ENCODE results near the gene ANO4. TPM values are rescaled to one million over a fixed set of nuclear protein-coding genes. Genes with fewer than 3 reads are reported as not detected.

The ANO4 gene
- total and polyA plus RNA-seq, 2 experiments from 2014 or later: 0.33 to 0.92 TPM

DNA sequence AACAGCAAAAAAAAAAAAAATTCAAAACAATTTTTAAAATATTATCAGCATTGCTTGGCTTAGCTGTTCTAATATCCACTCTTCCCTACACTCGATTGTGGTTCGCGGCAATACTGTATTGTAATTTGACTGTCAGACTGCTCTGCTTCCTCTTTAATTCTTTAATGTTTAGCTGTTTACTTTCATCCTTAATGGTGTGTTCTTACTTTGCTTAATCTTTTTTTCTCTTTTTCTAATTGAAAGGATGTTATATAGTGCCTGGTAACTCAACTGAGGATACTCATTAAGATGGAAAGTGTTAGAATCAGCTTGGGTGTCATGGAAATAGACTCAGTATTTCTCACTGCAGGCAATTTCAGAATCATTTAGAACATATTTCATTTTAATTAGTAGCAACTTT is 2.0 kb downstream of the ANO4 start:
- TF ChIP-seq, protein P1, sequence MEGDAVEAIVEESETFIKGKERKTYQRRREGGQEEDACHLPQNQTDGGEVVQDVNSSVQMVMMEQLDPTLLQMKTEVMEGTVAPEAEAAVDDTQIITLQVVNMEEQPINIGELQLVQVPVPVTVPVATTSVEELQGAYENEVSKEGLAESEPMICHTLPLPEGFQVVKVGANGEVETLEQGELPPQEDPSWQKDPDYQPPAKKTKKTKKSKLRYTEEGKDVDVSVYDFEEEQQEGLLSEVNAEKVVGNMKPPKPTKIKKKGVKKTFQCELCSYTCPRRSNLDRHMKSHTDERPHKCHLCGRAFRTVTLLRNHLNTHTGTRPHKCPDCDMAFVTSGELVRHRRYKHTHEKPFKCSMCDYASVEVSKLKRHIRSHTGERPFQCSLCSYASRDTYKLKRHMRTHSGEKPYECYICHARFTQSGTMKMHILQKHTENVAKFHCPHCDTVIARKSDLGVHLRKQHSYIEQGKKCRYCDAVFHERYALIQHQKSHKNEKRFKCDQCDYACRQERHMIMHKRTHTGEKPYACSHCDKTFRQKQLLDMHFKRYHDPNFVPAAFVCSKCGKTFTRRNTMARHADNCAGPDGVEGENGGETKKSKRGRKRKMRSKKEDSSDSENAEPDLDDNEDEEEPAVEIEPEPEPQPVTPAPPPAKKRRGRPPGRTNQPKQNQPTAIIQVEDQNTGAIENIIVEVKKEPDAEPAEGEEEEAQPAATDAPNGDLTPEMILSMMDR (IDR thresholded peaks at IDR 0.05; ENCODE audit: low read depth, low read length): no peak
- peaks cover 3% of the 10 kb centered on the region for H3K4me1 ChIP-seq (ENCODE audit: low read depth)

DNA sequence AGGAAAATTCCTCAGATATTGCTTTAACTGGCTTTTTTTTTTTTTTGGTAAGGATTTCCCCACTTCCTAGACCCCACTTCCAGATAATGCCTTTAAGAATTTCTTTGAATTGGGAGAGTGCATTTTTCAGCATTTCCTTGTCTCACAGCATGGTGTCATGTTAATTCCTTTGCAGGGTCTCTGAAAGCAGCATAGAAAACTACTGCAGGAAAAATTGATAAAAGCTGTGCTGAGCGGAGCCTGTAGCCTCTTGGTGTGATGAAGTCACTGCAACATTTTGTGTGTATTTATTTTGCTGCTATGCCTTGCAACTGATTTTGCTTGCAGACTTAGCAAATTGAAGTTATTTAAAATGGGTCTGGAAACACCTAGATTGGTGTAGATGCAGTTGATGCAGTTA is 2.7 kb downstream of the ANO4 start:
- Histone ChIP-seq H3K36me3 (no peaks in the 10 kb centered on the region), H3K4me3 (no peak overlapping the region), H3K4me1 (ENCODE audit: low read depth) (peaks cover 3% of the 10 kb centered on the region), H3K9me3 (ENCODE audit: low read depth) (no peaks in the 10 kb centered on the region), H3K27ac (no peak overlapping the region), H3K27me3 (no peaks in the 10 kb centered on the region)
- TF ChIP-seq, protein P1 (IDR thresholded peaks at IDR 0.05; ENCODE audit: low read depth, low read length): no peak
- DNase-seq (ENCODE audit: low read depth in 1 of 2, low spot score in 1 of 2): no peak

More for the DNA sequence above, 2.0 kb downstream of the ANO4 start:
- no peak overlapping the region for H3K27ac ChIP-seq
- no peaks in the 10 kb centered on the region for H3K27me3 ChIP-seq
- H3K4me3 ChIP-seq: no peak overlapping the region
- H3K36me3 ChIP-seq: no peaks in the 10 kb centered on the region
- H3K9me3 ChIP-seq (ENCODE audit: low read depth): no peaks in the 10 kb centered on the region
- DNase-seq (ENCODE audit: low read depth in 1 of 2, low spot score in 1 of 2): no peak

DNA sequence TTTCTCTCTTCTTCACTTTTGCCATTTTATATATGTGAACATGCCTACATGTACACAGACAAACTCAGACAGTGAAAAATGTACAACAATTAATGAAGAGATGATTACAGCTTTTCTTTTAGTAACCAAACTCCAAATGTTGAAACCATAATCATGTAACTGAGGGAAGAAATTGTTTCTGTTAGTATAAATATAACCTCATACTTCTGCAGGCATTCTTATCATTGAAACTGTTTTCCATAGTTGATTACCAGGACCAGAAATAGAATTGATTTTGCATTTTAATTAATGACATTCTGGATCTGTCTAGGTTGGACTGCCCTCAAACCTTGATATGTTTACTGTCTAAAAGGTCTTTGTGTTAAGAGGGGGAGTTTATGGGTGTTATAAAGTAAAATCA is 3.2 kb downstream of the ANO4 start:
- no peaks in the 10 kb centered on the region for H3K27me3 ChIP-seq
- TF ChIP-seq, protein P1 (IDR thresholded peaks at IDR 0.05; ENCODE audit: low read depth, low read length): no peak
- no peak for DNase-seq (ENCODE audit: low read depth in 1 of 2, low spot score in 1 of 2)
- no peaks in the 10 kb centered on the region for H3K36me3 ChIP-seq
- peaks cover 3% of the 10 kb centered on the region for H3K4me1 ChIP-seq (ENCODE audit: low read depth)
- H3K4me3 ChIP-seq: no peak overlapping the region
- no peak overlapping the region for H3K27ac ChIP-seq
- no peaks in the 10 kb centered on the region for H3K9me3 ChIP-seq (ENCODE audit: low read depth)

DNA sequence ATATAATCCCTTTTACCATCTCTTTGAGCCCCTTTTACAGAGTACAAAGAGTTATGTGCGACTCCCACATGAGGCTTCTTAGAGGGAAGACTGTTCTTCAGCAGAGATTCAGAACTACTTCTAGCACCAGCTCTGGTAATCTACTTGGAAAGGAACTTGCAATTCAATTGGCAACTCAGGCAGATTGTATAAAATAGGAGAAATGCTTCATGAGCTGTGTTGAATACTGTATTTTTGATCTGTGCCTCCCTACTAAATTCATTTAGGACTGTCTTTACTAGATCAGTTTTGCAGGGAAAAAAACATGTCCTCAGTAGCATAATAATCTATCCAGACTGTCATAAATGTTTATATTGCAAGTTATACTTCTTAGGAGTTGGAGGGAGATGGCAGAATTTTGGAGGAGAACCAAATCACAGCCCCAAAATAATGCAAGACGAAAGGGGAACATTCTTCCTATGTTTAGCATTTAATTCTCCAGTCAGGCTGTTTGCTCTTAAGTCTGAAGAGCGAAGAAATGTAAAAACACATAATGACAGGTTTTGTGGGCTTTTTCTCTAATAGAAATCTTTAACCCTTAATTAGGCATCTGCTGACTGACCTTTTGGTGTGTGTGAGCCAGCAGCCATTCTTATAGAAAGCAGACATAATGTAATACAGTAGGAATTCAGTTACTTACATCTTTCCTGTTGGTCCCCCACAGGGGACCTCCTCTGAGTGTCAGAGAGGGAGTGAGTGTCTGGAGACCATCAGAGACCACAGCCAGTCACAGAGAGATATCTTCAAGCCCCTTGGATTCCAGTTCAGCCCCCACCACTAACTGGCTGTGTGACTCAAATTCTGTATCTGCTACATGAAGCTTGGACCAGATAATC is 3.9 kb downstream of the ANO4 start:
- Histone ChIP-seq H3K27me3 (no peaks in the 10 kb centered on the region), H3K36me3 (no peaks in the 10 kb centered on the region), H3K9me3 (ENCODE audit: low read depth) (no peaks in the 10 kb centered on the region), H3K27ac (no peak overlapping the region), H3K4me1 (ENCODE audit: low read depth) (peaks cover 3% of the 10 kb centered on the region), H3K4me3 (no peak overlapping the region)
- TF ChIP-seq, protein P1 (IDR thresholded peaks at IDR 0.05; ENCODE audit: low read depth, low read length): no peak
- no peak for DNase-seq (ENCODE audit: low read depth in 1 of 2, low spot score in 1 of 2)

DNA sequence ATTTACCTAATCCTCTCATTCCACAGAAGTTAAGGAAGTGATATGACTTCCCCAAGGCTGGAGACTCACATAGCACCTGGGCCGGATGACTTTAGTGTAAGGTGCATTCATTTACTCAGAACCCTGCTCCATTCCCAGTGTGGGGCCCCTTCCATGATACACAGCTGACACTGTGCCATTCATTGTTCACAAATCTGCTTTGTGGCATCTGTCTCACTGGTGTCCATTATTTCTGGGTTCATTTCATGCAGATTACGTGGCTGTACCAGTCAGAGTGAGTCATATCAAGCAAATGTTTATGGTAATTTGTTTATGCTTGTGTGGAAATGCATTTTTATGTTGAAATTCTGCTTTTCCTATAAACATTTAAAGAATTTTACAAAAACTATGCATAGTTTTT is 5.2 kb downstream of the ANO4 start:
- TF ChIP-seq, protein P1 (IDR thresholded peaks at IDR 0.05; ENCODE audit: low read depth, low read length): no peak
- Histone ChIP-seq H3K36me3 (no peaks in the 10 kb centered on the region), H3K4me3 (no peak overlapping the region), H3K4me1 (ENCODE audit: low read depth) (peaks cover 3% of the 10 kb centered on the region), H3K27ac (no peak overlapping the region), H3K9me3 (ENCODE audit: low read depth) (no peaks in the 10 kb centered on the region), H3K27me3 (no peaks in the 10 kb centered on the region)
- DNase-seq (ENCODE audit: low read depth in 1 of 2, low spot score in 1 of 2): no peak

Measured in cardiac muscle cell (in vitro differentiated cells and primary cell).